Frontal cortex (tissue), 4 donors: ENCODE results near the gene GPANK1. TPM values are rescaled to one million over a fixed set of nuclear protein-coding genes. Genes with fewer than 3 reads are reported as not detected.
A peak's percentile ranks its signal among the peaks of the same experiment; 100 is the strongest.
"Not testable (repeated sequence)": the region's sequence is repeated elsewhere in the genome, so short reads cannot be mapped to it uniquely, and the experiment has no call there.

ENCODE experiments used
- DNase-seq, 2 donors: peaks; one replicate each; pipeline ENCODE4 v3.0.0; 2012; ENCODE audit warnings: low spot score in 2 of 2
- FAIRE-seq: peaks from 2 replicates; lab custom pipeline; 2012; peaks lifted over from hg19 to GRCh38; lab: Jason Lieb, UNC
- total RNA-seq: library from RNA; depleted of rRNA; stranded (reverse); fragments of >200 nt; gene quantifications from one replicate; pipeline ENCODE4 v1.2.3, GENCODE V29; 2014
- donor health status: control.
- donor health status: control.
- donor health status: control.

The GPANK1 gene
- 11.4 TPM for total RNA-seq

DNA sequence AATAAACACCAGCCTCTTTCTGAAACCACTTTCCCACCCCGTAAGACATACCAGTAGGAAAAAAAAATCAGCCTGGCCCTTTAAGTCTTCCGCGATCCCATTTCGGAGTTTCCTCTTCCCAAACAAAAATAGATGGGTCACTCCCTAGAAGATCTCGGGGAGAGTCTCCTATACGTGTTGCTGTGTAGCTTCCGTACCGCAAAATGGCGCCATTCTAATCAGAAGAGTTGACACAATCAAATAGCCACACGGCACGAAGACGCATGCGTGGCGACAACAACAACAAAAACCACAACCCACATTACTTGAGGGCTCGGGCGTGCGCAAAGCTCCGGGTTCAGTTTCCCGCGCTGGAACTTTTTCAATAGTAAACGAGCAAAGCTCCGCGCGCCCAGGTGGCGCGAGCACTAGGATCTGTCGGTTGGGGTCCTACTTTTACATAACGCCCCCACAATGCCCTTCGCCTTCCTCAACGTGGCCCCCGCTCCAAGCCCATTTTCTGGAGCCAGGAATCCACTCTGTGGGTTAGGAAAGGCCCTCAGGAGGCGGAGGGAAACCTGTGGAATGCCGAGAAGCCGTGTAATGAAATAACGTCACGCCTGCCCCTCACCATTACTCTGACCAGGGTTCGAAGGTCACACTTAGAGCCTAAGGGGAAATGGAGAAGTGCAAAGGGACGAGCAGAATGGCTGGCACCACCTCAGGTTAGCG, at the start of gene GPANK1:
Gene GPANK1 (minus strand): TSS at position 208 of the 711 bp plus-strand sequence. CDS start 519 bp downstream, outside the sequence.
- FAIRE-seq (no peak), DNase-seq (peak; percentile 80 to 81)

DNA sequence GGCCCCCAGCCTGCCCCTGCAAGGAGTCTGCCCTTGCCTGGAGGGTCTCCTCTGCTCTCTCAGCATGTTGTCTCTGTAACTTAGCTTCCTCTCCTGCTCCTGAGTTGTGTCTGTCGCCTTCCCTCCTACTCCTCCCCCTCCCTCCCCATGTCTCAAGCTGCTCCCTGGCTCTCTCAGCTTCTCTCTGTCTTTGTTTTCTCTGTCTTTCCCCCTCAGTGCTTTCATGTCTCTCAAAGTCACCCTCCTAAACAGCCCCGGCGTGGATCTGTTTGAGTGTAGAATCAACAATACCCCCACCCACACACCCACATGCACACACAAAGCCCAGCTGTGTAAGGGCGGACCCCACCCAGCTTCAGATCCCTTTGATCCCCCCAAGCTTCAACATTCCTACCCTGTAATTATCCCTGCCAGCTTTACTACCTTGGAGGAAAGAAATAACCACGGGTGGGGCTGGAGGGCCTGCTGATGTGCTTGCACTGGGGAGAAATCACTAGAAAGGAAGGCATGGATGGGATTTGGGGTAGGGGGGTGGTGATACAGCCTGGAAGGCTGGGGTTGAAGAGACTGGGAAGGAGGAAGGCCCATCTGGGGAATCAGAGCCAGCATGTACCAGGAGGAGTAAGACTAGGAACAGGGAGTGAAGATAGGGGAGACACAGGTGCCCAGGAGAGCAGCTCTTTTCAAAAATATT, 49.3 kb upstream of the GPANK1 start:
- FAIRE-seq, result no peak
- no peak for DNase-seq

DNA sequence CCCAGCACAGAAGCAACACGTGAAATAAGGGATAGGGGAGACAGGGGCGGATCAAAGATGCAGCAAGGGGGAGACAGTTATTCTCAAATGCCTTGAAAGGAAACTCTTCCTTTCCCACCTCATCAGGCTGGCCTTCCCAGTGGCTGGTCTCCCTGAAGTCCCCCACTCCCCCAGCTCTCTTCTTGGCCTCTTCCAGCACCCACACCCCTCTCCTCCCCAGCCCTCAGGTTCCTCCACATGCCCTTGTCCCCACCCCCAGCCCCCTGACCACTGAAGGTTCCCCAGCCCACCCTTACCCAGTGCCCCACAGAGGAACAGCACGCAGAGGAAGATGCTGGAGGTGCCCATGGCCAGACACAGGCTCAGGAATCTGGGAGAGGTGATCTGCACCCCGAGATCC, 48.7 kb upstream of the GPANK1 start:
- FAIRE-seq (no peak), DNase-seq (no peak)

DNA sequence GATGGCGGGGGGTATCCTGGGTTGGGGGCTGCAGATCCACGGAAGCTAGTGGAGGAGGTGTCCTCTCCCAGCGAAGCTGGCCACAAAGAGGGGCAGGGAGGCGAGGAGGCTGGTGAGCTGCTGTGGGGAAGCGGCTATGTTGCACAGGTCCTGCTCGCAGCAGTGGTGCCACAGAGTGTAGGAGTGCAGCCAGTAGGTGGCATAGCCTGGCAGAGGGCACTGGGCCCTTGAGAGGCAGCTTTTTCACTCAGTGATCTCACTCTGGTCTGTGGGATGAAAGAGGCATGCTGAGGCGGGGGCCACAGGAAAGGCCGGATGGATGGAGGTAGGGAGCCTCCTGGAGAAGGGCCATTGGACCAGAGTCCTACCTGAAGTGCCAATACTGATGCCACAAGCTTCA, 47.5 kb upstream of the GPANK1 start:
- FAIRE-seq, result no peak

DNA sequence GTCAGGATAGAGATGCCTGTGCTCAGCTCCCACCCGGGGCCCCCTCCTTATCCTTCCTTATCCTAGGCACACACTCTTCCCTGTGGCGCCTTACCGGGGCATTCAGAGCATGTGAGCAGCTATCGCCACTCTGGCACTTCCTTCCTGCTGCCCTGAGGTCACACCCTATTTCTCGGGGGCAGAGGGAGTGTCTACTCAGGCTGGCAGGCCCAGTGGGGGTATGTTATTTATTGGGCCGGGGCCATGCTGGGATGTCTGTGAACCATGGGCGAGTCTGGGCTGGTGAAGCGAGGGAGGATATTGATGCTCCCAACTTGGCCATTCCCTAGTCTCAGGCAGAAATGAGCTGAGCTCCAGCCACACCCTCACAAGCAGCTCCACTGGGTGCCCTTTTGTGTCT, 46.4 kb upstream of the GPANK1 start:
- DNase-seq (no peak), FAIRE-seq (no peak)

More for the DNA sequence above, 47.5 kb upstream of the GPANK1 start:
- DNase-seq, result no peak

DNA sequence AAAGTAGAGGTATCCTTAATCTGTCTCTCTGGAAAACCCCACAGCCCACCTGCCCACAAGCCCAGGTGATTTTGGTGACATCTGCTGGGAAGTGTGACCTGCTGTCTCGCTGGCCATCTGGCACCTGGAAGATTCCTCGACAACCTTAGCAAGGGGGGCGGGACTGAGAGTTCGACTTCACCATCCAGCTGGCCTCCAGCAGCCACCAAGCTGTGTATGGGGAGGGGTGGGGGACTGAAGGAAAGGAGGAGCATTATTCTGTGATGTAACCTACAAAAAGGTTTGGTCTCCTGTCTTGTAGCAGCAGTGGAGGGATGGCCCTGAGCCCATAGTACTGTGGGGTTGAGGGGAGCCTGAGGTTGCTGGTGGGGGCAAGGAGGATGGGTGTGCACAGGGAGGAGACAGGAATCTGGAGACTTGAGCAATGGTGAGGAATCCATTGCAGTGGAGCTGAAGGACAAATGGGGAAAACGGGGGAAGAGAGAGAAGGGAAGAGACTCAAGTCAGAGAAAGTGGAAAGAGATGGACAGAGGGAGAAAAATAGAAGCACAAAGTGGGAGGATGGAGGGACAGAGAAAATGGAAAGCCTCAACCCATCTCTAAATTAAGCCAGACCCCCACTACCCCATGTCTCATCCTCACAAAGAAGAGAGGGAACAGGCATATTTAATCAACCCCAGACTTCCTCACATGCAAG, 45.9 kb upstream of the GPANK1 start:
- DNase-seq (no peak), FAIRE-seq (no peak)

DNA sequence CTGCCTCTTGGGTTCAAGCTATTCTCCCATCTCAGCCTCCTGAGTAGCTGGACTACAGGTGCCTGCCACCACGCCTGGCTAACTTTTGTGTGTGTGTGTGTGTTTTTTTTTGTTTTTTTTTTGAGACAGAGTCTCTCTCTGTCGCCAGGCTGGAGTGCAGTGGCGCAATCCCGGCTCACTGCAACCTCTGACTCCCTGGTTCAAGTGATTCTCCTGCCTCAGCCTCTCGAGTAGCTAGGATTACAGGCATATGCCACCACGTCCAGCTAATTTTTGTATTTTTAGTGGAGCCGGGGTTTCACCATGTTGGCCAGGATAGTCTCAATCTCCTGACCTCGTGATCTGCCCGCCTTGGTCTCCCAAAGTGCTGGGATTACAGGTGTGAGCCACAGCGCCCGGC, 44.4 kb upstream of the GPANK1 start:
- DNase-seq, FAIRE-seq: not testable (repeated sequence)

DNA sequence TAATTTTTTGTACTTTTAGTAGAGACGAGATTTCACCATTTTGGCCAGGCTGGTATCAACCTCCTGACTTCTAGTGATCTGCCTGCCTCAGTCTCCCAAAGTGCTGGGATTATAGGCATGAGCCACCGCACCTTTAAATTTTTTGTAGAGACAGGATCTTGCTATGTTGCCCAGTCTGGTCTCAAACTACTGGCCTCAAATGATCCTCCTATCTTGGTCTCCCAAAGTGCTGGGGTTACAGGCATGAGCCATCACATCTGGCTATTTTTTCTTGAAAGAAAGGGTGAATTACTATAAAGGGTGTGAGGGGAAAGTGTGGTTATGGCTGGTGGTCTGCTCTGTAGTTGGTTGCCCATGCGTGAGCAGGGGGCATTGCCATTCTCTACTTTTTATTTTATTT, 43.4 kb upstream of the GPANK1 start:
- FAIRE-seq, result no peak
- no peak for DNase-seq

DNA sequence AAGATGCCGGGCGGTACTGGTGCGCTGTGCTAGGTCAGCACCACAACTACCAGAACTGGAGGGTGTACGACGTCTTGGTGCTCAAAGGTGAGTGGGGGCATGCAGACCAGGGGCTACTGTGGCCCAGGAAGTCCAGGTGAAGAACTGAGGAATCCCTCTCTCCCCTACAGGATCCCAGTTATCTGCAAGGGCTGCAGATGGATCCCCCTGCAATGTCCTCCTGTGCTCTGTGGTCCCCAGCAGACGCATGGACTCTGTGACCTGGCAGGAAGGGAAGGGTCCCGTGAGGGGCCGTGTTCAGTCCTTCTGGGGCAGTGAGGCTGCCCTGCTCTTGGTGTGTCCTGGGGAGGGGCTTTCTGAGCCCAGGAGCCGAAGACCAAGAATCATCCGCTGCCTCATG, 42.9 kb upstream of the GPANK1 start:
- FAIRE-seq (no peak), DNase-seq (no peak)

DNA sequence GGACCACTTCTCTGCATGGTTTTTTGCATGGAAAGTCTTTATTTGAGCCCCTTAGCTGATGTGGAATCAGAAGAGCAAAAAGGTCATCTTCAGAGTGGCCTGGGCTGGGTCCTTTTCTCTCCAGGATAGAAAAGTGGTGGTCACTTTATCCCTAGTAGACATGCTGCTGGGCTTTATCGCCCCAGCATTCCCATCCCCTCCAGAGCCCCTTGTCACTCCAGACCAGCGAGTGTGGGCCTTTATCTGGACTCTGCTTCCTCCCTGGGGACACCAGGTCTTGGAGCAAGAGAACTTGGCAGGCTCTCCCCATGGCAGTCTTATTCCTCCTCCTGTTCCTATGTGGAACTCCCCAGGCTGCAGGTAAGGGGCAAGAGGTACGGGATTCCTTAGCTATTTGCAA, 41.8 kb upstream of the GPANK1 start, which contains the start of gene LY6G6F:
Gene LY6G6F (plus strand): TSS at position 268 of the 400 bp plus-strand sequence. CDS start 41 bp downstream, at position 309.
- FAIRE-seq, result no peak
- no peak for DNase-seq

DNA sequence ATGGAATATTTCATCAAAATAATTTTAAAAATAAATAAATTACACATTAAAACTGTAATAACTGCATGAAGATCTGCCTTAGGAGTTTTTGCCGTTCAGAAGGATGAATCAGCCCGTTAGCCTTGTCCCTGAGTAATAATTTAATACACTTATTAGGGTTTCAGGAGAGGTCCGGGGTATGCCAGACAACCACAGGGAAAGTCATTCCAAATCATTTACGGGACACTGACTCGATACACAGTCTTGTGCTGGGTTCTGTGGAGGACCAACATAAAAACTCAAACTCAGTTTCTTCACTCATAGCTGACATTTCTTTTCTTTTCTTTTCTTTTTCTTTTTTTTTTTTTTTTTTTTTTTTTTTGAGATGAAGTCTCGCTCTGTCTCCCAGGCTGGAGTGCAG, 41.1 kb upstream of the GPANK1 start:
- no peak for FAIRE-seq
- DNase-seq, result no peak

DNA sequence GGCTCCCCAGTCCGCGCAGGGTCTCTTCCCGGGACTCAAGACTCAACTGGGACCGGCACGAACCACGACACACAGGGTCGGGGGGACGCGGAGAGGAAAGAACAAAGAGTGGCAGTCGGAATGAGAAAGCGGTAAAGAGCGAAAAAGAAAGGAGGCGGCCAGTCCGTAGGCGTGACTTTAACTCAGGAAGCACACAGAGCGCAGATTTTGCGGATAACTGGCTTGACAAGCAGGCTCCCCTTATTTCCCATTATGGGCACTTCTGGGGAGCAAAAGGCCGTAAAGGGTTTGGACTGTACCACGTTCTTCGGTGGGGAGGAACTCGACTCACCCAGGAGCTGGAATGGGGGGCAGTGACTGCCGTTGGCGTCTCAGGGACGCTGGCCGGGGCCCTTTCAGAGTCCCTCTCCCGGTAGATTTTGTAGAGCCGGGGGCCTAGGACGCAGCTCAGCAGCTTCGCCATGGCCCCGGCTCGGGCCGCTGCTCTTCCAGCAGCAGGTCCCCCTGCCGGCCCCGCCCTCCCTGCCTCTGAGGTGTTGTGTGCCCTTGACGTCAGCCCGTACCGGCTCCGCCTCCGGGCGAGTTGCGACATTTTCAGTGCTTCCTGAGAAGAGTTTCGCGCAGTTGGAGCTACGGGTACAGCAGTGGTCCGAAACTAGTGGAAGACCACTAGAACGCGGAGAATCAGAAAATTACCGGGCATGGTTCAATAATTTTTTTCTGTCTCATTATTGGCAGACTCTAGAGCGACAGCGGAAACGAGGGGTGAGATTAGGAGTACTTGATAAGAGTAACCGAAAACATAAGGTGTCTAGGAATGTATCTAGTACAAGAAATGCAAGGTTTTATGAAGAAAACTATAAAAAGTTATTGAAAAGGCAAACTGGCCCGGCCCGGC, 38.3 kb upstream of the GPANK1 start, which contains the start of gene ABHD16A:
Gene ABHD16A (minus strand): TSS at position 506 of the 898 bp plus-strand sequence. CDS start 43 bp downstream, at position 463.
- no peak for FAIRE-seq
- DNase-seq, result peak; percentile 92 to 99

DNA sequence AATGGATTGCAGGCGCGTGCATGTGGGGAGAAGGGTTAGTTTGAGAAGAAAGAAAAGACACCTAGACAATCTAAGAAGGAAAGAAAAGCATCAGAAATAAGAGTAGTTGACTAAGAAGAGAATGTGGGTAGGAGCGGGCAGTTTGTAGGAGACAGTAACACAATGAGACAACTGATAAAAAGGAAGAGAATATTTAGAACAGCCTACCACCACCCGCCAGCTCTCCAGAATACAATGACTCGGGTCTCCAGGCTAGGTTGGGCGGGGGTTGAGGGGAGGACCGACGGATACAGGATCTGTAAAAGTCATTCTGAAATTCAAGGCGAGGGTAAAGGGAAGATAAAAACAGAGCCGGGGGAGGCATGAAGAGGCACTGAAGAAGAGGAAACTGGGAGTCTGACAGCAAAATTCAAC, 37.6 kb upstream of the GPANK1 start:
- FAIRE-seq (no peak), DNase-seq (peak in 1 of 2 donors; percentile 55)

DNA sequence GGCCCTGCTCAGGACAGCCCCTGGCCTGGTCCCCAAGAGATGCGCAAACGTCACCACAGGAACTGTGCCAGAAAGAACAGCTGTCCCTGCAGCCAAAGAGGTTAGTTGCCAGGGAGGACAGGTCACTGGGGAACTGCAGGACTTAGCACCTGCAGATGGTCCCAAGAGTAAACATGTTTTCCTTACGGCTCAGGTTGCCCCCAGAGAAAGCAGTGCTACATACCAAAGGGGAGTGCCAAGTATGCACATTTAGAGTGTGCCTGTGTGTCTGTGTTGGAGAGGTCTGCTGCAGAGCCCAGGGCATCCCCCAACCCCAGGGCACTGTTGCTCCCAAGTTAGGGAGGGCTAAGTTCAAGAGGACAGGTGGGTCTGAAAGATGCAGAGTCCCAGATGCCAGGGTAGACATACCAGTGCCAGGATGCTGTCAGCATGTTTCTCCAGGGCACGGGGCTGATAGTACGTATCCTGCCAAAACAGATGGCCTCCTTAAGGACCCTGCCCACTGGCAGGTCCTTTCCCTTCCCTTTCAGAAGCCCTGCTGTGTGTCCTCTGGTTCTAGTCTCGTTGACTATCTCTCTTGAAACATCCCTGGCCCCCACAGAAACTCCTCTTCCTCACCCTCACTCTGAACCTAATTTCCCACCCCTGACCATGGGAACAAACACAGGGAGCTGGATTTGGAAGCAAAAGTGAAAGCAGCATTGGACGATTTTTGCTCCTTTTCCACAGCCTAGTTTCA, 37.0 kb upstream of the GPANK1 start:
- DNase-seq, result no peak
- no peak for FAIRE-seq

DNA sequence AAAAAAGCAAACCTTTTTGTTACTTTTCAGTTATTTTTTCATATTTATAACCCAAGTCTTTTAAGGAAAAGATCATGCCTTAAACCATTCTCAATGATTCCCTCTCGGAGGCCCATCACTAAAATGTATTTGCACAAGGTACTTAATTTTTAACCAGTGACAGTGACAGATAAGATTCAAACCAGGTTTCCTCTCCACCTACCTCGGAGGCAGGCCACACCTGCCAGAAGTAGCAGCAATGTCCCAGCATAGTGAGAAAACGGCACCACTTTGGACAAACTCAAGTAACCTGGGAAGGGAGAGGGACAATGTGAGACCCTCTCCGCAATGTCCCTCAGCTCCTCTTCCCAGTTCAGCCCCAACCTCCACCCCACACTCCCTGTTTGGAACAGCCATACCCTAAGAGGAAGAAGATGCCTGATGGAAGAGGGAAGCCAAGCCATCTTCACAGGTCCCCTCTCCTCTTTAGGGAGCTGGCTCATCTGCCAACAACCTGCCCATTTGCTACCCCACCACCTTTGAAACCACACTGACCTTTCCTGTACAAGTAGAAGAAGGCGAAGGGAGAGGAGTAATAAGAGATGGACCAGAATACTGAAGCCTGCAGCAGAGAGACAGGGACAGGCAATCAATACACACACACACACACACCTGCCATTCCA, 36.1 kb upstream of the GPANK1 start:
- DNase-seq, result no peak
- FAIRE-seq, result no peak

DNA sequence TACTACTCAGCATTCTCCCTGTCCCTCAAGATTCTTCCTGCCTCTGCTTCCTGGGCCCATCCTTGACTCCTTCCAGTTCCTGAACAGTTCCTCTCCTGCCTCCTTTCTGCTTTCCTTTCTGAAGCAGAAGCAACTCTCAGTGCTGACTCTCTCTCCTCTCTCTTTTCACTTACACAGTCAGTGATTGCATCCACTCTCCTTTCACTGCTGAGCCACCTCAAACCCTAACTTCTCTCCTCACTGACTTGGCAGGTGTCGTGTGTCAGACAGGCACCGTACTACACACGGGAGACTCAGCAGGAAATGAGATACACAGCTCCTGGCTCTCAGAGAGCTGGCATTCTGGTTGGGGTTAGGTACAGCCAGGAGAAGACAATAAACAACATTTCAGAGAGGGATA, 32.8 kb upstream of the GPANK1 start:
- DNase-seq (no peak), FAIRE-seq (no peak)

DNA sequence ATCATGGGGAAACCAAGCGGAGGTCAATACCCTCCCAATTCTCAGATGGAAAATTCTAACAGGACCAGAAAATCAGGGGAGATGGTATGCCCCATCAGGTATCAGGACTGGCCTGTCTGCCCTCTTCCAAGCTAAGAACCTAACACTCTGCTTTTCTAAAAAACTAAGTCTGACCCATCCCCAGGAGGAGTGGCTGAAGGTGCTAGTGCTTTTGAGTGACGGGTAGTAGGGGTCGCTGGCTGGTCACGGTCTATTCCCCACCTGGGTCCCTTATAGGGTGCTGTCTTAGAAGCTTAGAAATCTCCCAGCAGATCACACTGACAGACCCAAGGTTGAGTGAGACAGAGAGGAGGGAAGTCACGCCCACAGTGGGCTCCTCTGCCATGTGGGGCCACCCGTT, 28.7 kb upstream of the GPANK1 start:
- DNase-seq (no peak), FAIRE-seq (no peak)

DNA sequence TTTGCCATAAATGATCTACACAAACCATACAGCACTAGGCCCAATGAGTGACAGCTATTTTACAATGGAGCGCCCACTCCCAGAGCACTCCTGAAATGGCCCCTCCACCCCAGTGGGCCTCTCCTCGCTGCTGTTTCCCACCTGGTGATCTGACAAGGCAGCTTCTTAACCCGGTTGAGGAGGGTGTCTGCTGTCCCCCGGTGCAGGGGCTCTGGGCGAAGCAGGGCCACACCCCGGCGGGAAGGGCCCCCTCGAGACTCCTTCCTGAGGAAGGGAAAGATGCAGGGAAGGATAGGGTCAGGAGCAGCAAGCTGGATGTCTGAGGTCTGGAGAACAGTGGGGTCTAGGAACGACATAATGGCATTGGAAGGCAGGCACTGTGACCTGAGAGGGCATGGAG, 28.1 kb upstream of the GPANK1 start:
- DNase-seq (no peak), FAIRE-seq (no peak)
